HG03139 (cell line): ENCODE results near the gene KLHL26.

Source experiments
- ATAC-seq: cut with Tn5 transposase; IDR thresholded peaks from one replicate; pipeline ENCODE4 v1.9.1; 2021; ENCODE audit not compliant: unreplicated experiment

Gene KLHL26

GRCh38 chr19:18612772-18613588 is 23.8 kb upstream of the KLHL26 start, which contains the start of gene TMEM59L:
TSS of gene TMEM59L (plus strand) at chr19:18612870. CDS start at chr19:18612959, 89 bp downstream.
- no peak for ATAC-seq

- ATAC-seq, result no peak
Measured at GRCh38 chr19:18613589-18614234, 23.1 kb upstream of the KLHL26 start.

DNA sequence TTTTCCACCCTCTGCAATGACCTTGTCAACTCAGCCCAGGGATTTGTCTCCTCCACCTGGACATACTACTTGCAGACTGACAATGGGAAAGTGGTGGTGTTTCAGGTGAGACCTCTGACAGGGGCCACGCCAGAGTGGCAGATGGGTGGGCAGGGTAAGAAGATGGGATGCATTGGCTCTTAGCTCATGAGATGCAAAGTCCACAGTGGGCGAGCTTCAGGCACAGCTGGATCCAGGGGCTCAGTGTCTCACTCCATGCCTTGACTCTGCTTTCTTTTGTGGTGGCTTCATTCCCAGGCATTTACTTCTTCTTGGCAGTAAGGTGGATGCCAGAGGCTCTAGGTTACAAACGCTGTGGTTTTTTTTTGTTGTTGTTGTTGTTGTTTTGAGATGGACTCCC is 20.8 kb upstream of the KLHL26 start:
- ATAC-seq, result no peak

DNA sequence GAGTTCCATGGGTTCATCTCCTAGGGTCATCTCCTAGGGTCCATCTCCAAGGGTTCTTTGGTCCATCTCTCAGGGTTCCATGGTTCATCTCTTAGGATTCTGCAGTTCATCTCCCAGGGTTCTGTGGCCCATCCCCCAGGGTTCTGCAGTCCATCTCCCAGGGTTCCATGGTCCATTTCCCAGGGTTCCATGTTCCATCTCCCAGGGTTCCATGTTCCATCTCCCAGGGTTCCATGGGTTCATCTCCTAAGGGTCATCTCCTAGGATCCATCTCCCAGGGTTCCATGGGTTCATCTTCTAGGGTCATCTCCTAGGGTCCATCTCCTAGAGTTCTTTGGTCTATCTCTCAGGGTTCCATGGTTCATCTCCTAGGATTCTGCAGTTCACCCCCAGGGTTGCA is 19.3 kb upstream of the KLHL26 start:
- no peak for ATAC-seq

DNA sequence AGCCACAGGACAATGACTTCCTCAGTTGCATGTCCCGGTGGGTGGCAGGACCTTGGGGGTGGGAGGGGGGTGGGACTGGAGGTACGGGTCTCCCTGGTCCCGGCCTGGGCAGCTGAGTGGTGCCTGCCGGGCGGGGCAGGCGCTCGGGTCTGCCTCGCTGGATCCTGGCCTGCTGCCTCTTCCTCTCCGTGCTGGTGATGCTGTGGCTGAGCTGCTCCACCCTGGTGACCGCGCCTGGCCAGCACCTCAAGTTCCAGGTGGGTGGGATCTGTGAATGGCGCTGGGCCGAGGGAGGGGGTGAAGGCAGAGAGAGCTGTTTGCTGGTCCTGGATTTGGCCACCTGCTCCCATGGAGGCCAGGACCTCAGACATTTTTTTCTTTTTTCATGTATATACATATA is 18.6 kb upstream of the KLHL26 start:
- no peak for ATAC-seq

DNA sequence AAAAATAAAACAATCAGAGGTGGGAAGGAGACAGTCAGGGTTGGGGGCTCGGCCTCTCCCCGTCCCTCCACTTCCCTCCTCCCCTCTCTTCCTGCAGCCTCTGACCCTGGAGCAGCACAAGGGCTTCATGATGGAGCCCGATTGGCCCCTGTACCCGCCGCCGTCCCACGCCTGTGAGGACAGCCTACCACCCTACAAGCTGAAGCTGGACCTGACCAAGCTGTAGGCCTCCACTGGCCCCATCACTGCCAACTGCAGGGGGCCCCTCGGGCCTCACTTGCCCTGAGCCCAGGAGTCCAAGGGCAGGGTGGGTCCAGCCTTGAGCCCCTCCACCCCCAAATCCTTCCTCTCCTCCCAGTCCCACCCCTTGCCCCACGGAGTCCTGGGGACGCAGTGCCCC is 16.5 kb upstream of the KLHL26 start:
- no peak for ATAC-seq

GRCh38 chr19:18620902-18621301 is 15.9 kb upstream of the KLHL26 start:
- no peak for ATAC-seq

- no peak for ATAC-seq
Measured at GRCh38 chr19:18626906-18627305, 9.9 kb upstream of the KLHL26 start.

- ATAC-seq, result no peak
Measured at GRCh38 chr19:18629166-18630088, 7.4 kb upstream of the KLHL26 start.

DNA sequence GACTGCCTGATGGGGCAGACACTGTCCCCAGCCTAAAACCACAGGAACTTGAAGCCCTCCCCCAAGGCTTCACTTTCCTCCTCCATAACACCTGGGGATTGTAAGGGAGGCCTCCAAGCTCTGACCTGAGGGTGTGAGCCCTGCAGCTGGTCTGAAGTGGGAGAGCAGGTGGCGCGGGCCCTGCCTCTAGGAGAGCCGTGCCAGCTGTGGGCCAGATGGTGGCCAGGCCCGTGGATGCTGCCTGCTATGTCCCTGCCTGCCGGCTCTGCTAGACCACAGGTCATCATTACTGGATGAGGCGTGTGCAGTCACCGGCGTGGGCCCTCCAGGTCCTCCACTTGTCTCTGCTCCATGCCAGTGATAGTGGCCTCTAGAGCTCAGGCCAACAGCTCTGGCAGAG is 3.5 kb upstream of the KLHL26 start:
- no peak for ATAC-seq

GRCh38 chr19:18634612-18635297 is 2.1 kb upstream of the KLHL26 start:
- no peak for ATAC-seq

- ATAC-seq, result no peak
Measured at GRCh38 chr19:18635831-18636182, 1.0 kb upstream of the KLHL26 start.

- ATAC-seq, result peak; percentile 71
Measured at GRCh38 chr19:18636183-18636968, 452 bp upstream of the KLHL26 start.

DNA sequence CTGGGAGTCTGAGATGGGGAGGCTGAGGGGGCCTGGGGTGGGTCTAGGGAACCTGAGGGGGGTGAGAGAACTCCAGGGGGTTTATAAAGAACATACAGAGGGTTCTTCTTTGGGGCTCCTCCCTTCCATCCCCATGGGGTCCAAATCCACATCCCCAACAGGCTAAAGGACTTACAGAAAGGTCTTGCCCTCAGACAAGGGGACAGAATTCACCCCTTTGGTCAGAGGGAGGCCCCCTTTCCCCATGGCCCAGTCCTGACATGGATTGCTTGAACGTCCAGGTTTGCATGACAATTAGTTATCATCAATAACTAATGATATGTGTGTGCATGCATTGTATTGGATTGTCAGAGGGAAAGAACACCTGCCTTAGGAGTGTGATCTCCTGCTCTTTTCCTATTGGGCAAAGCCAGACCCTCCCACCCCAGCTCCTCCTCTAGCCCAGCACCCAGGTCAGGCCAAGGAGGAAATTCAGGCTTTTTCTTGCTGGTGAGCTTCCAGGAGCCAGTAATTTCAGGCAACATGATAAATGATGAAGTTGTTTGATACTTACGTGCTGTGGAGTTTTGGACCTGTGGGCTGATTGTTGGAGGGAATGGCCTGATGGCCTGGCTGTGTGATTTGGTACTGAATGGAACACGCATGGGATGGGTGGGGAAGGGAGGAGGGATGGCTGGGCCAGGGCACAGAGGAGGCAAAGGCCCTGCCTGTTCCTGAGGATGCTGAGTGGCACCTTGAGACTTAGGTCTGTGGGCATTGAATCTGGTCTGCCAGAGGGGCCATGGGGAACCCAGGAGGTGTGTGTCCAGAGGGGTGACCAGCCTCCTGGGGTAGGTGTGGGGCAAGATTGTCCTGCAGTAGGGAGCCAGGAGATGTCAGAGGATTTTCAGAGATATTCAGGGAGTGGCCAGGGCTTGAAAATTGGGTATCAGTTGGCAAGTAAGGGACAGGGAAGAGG is 1.1 kb downstream of the KLHL26 start:
- no peak for ATAC-seq

- no peak for ATAC-seq
Measured at GRCh38 chr19:18639706-18640243, 2.9 kb downstream of the KLHL26 start.

DNA sequence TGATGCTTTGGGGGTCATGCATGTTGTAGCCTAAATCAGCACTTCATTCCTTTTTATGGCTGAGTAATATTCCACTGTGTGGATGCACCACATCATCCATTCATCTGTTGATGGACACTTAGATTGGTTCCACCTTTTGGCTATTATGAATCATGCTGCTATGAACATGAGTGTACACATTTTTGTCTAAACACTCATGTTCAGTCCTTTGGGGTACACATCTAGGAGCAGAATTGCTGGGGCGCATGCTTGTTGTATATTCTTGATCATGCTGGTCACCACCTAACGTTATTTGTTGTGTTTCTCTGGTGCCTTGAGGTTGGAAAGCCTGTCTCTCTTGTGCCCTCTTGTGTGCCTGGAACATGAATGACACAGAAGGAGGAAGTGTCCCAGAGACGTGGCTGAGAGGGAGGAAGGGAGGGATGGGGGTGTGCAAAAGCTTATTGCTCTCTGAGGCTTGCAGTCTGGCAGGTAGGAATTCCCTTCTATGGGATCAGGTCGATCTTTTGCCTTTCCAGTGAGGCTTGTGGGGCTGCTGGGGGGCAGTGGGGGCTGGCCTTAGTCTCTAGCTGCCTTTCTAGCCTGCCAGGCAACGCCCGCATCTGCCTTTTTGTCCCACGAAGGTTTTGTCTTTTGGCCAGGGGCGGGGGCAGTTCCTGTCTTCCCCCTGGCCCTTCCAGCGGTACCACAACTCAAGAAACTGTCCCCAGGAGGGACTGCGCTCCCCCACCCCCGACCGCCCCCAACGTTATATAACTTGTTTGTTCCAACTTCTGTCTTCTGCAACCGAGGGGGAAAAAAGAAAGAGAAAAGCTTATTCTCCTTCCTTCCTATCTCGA is 7.6 kb downstream of the KLHL26 start:
- no peak for ATAC-seq

- no peak for ATAC-seq
Measured at GRCh38 chr19:18645035-18645511, 8.2 kb downstream of the KLHL26 start.
